ENCODE measurements around the gene YTHDC2.

- no peak for TF ChIP-seq POLR2AphosphoS5 (IDR thresholded peaks at IDR 0.05; ENCODE audit: low read depth, low read length)
- TF ChIP-seq, protein P1, sequence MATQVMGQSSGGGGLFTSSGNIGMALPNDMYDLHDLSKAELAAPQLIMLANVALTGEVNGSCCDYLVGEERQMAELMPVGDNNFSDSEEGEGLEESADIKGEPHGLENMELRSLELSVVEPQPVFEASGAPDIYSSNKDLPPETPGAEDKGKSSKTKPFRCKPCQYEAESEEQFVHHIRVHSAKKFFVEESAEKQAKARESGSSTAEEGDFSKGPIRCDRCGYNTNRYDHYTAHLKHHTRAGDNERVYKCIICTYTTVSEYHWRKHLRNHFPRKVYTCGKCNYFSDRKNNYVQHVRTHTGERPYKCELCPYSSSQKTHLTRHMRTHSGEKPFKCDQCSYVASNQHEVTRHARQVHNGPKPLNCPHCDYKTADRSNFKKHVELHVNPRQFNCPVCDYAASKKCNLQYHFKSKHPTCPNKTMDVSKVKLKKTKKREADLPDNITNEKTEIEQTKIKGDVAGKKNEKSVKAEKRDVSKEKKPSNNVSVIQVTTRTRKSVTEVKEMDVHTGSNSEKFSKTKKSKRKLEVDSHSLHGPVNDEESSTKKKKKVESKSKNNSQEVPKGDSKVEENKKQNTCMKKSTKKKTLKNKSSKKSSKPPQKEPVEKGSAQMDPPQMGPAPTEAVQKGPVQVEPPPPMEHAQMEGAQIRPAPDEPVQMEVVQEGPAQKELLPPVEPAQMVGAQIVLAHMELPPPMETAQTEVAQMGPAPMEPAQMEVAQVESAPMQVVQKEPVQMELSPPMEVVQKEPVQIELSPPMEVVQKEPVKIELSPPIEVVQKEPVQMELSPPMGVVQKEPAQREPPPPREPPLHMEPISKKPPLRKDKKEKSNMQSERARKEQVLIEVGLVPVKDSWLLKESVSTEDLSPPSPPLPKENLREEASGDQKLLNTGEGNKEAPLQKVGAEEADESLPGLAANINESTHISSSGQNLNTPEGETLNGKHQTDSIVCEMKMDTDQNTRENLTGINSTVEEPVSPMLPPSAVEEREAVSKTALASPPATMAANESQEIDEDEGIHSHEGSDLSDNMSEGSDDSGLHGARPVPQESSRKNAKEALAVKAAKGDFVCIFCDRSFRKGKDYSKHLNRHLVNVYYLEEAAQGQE (IDR thresholded peaks at IDR 0.05; ENCODE audit: insufficient read depth in 1 of 2, low read depth in 2 of 2, low read length in 2 of 2): no peak
Measured at GRCh38 chr5:113572716-113573115, 59.2 kb downstream of the YTHDC2 start.
